Activated T-cell treated with anti-CD3 and anti-CD28 coated beads for 24 hours (primary cell): ENCODE measurements around the gene FAHD2A.
"Not testable (repeated sequence)": the region's sequence is repeated elsewhere in the genome, so short reads cannot be mapped to it uniquely, and the experiment has no call there.

Experiments
- DNase-seq: peaks from one replicate; pipeline ENCODE4 v3.0.0-alpha.2; 2020; ENCODE audit warnings: low read depth

Gene FAHD2A

GRCh38 chr2:95390881-95391321, 11.6 kb upstream of the FAHD2A start:
- DNase-seq = no peak

GRCh38 chr2:95391641-95392310, 10.7 kb upstream of the FAHD2A start:
- DNase-seq = no peak

- no peak for DNase-seq
These were observed 10.2 kb upstream of the FAHD2A start for GRCh38 chr2:95392320-95392719.

- DNase-seq = no peak
These were observed 9.6 kb upstream of the FAHD2A start for GRCh38 chr2:95392730-95393455.

- DNase-seq = no peak
These were observed 8.6 kb upstream of the FAHD2A start for GRCh38 chr2:95393901-95394300.

GRCh38 chr2:95399061-95399460, 3.4 kb upstream of the FAHD2A start:
- DNase-seq = no peak

GRCh38 chr2:95401480-95401879, 1.0 kb upstream of the FAHD2A start:
- no peak for DNase-seq

GRCh38 chr2:95402004-95402369, 521 bp upstream of the FAHD2A start:
- not testable (repeated sequence) for DNase-seq

GRCh38 chr2:95403204-95403721, 755 bp downstream of the FAHD2A start:
- DNase-seq = peak; percentile 30

- DNase-seq = not testable (repeated sequence)
These were observed 1.3 kb downstream of the FAHD2A start for GRCh38 chr2:95403824-95404223.

GRCh38 chr2:95404676-95405075, 2.2 kb downstream of the FAHD2A start:
- DNase-seq = not testable (repeated sequence)

GRCh38 chr2:95411239-95411638, 8.7 kb downstream of the FAHD2A start:
- not testable (repeated sequence) for DNase-seq

- peak; percentile 44 for DNase-seq
These were observed 11.6 kb downstream of the FAHD2A start for GRCh38 chr2:95414015-95414594.

GRCh38 chr2:95415138-95415537, 12.6 kb downstream of the FAHD2A start:
- not testable (repeated sequence) for DNase-seq

- not testable (repeated sequence) for DNase-seq
These were observed 13.1 kb downstream of the FAHD2A start for GRCh38 chr2:95415561-95415960.

- not testable (repeated sequence) for DNase-seq
These were observed 24.8 kb downstream of the FAHD2A start for GRCh38 chr2:95427196-95427867.

GRCh38 chr2:95429748-95430467, 27.4 kb downstream of the FAHD2A start:
- DNase-seq = not testable (repeated sequence)

GRCh38 chr2:95433373-95433772, 30.9 kb downstream of the FAHD2A start:
- DNase-seq = not testable (repeated sequence)

- not testable (repeated sequence) for DNase-seq
These were observed 31.5 kb downstream of the FAHD2A start for GRCh38 chr2:95433973-95434372.

- not testable (repeated sequence) for DNase-seq
These were observed 32.1 kb downstream of the FAHD2A start for GRCh38 chr2:95434507-95435076.

GRCh38 chr2:95435162-95435871, 32.8 kb downstream of the FAHD2A start:
- DNase-seq = not testable (repeated sequence)
